AG04449 (cell line): ENCODE data around the gene TRIM27.

Source experiments
- CTCF ChIA-PET: fragments of 350-600 bp; formaldehyde crosslinking; extraction: SDS; loops from one replicate; lab custom pipeline; 2021; ENCODE audit warnings: antibody characterized with exemption; lab: Yijun Ruan, JAX
- POLR2A ChIA-PET: fragments of 400-600, 350-600 bp; formaldehyde crosslinking; extraction: SDS; loops from one replicate; lab custom pipeline; 2020; ENCODE audit warnings: antibody characterized with exemption, inconsistent platforms; lab: Yijun Ruan, JAX
- DNase-seq: peaks from one replicate; pipeline ENCODE4 v3.0.0-alpha.2; 2010; ENCODE audit warnings: low read depth, low spot score
- H3K4me3 ChIP-seq: 2 replicates; pipeline ENCODE4 v1.5.1; 2011; ENCODE audit warnings: low read depth, mild to moderate bottlenecking, control low read depth, low read length
- TF ChIP-seq, protein P1 (sequence below): IDR thresholded peaks from one replicate; pipeline ENCODE4 v1.5.1; 2011; ENCODE audit warnings: mild to moderate bottlenecking, moderate library complexity, low read length, control low read depth, inconsistent platforms; ENCODE audit not compliant: insufficient read depth; ENCODE audit errors: missing control alignments

The TRIM27 gene

DNA sequence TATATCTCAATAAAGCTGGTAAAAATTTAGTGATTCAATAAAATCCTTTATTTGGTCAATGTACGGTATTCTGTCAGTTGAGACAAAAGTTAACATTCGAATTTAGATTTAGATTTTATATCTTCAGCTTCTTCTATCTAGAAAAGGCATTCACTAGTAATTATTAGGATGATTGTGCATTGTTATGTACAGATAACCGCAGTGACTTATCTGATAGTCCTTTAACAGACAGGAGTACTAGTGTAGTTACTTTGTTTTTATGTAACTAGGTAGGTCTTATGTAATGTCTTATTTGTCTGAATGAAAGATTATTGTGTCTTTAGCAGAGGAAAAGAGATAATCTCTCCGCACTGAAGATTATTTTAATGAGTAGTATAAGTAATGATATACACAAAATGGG is 31.3 kb downstream of the TRIM27 start:
- no peak overlapping the region for H3K4me3 ChIP-seq
- CTCF ChIA-PET = no interaction called here
- TF ChIP-seq, protein P1, sequence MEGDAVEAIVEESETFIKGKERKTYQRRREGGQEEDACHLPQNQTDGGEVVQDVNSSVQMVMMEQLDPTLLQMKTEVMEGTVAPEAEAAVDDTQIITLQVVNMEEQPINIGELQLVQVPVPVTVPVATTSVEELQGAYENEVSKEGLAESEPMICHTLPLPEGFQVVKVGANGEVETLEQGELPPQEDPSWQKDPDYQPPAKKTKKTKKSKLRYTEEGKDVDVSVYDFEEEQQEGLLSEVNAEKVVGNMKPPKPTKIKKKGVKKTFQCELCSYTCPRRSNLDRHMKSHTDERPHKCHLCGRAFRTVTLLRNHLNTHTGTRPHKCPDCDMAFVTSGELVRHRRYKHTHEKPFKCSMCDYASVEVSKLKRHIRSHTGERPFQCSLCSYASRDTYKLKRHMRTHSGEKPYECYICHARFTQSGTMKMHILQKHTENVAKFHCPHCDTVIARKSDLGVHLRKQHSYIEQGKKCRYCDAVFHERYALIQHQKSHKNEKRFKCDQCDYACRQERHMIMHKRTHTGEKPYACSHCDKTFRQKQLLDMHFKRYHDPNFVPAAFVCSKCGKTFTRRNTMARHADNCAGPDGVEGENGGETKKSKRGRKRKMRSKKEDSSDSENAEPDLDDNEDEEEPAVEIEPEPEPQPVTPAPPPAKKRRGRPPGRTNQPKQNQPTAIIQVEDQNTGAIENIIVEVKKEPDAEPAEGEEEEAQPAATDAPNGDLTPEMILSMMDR = no peak
- POLR2A ChIA-PET = no interaction called here
- DNase-seq = no peak

DNA sequence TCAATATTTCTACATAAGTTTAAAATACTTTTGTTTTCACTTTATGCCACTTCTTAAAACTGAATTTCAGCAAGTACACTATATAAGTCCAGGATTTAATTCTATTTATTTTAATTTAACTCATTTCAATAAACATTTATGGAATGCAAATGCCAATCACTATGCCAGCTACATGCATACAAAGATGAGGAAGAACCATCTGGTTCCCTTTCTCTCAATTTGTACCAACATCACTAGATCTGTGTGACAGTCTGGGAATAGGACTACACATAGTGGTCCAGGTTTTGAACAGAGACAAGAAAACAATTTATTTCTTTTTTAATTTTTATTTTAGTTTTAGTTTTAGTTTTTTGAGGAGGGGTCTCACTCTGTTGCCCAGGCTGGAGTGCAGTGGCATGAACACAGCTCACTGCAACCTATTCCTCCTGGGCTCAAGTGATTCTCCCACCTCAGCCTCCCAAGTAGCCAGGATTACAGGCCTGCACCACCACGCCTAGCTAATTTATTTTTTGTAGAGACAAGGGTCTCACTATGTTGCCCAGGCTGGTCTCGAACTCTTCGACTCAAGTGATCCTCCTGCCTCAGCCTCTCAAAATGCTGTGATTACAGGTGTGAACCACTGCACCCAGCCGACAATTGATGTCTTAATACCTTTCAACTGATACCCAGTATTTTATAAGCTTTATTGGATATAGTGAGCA is 35.8 kb downstream of the TRIM27 start:
- ChIA-PET POLR2A (no interaction called here), CTCF (interaction anchor here (2.9 kb wide), 1 partner anchor 49 kb away, joined by 7 read pairs; no protein-coding TSS in a partner anchor)
- DNase-seq = no peak
- TF ChIP-seq, protein P1 = no peak
- no peak overlapping the region for H3K4me3 ChIP-seq

DNA sequence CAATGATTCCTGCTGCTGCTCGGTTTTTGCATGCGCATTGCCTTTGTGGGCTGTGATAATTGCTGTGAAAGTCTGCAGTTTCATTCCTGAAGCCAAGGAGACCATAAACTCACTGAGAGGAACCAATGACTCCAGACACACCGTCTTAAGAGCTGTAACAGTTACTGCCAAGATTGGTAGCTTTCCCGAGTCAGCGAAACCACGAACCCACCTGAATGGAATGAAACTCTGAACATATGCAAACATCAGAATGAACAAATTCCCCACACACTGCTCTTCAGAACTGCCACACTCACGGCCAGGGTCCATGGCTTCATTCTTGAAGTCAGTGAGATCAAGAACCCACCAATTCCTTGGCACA is 37.7 kb downstream of the TRIM27 start:
- TF ChIP-seq, protein P1 = no peak
- POLR2A ChIA-PET = no interaction called here
- DNase-seq = no peak
- H3K4me3 ChIP-seq = no peak overlapping the region
- CTCF ChIA-PET = no interaction called here

DNA sequence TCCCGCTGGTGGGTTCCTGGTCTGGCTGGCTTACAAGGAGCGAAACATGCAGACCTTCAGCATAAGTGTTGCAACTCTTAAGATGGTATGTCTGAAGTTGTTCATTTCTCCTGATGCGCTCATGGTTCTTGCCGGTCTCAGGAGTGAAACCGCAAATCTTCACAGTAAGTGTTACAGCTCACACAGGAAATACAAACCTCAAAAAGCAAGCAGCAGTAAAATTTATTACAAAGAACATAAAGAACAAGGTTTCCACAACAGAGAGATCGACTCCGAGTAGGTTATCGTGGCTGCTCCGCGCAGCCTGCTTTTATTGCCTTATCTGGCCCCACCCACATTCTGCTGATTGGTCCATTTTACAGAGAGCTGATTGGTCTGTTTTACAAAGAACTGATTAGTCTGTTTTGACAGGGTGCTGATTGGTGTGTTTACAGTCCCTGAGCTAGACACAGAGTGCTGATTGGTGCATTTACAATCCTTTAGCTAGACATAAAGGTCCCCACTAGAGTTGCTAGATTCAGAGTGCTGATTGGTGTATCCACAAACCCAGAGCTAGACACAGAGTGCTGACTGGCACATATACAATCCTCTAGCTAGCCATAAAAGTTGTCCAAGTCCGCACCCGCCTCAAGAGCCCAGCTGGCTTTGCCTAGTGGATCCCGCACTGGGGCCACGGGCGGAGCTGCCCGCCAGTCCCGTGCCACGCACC is 39.2 kb downstream of the TRIM27 start:
- TF ChIP-seq, protein P1 = no peak
- ChIA-PET POLR2A (interaction anchor here (1.6 kb wide), 1 partner anchor 11 kb away, joined by 13 read pairs; no protein-coding TSS in a partner anchor), CTCF (no interaction called here)
- DNase-seq = no peak
- no peak overlapping the region for H3K4me3 ChIP-seq

DNA sequence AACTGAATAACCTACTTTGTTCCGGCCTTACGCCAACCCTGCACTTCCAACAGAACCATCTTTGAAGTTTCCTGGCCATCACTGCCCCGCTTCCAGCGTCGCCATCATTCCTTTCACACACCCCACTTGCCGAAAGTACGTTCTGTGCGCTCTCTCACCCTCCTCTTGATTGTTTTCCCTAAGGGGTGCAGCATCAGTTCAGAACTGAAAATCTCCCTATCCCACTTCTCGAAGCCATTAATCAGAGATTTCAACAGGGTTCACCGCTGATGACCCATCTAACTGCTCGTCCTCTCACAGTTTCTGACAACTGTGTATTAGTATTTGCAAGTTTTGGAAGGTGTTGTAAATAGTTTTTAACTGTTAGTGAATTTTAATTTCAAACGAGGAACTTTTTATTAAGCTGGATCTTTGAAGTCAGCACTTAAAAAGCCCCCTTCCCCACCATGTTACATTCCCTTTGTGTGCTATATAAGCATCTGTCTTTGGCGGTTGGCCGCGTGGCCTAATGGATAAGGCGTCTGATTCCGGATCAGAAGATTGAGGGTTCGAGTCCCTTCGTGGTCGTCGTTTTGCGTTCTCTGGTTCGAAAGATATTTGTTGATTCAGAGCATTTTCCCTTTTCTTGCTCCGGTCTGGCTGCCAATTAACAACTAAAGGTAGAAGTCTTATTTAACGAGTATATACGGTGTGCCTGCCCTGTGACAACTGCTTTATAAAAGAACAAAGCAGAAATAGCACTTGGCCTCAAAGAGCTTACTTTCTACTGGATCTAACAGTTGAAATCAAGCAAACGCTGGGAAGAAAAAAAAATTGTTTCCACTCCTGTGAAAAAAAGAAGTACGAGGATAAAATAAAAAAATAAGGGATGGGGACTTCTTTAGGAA is 42.6 kb downstream of the TRIM27 start:
- CTCF ChIA-PET = interaction anchor here (1.0 to 1.9 kb wide), 2 partner anchors 16 to 135 kb away, joined by 3 to 7 read pairs; no protein-coding TSS in a partner anchor

More for the DNA sequence above, 42.6 kb downstream of the TRIM27 start:
- POLR2A ChIA-PET = interaction anchor here (2.5 kb wide), 1 partner anchor 14 kb away, joined by 9 read pairs; no protein-coding TSS in a partner anchor
- DNase-seq = no peak
- peak overlapping the region; percentile 75 for H3K4me3 ChIP-seq
- TF ChIP-seq, protein P1 = no peak
